Psoas muscle (tissue), 8 donors: ENCODE data around the gene MAPK4. TPM values are rescaled to one million over a fixed set of nuclear protein-coding genes. Genes with fewer than 3 reads are reported as not detected.

Experiments used
- ATAC-seq, 4 donors: fragments of 200-7000 bp; cut with Tn5 transposase; one replicate each; pipeline ENCODE4 v1.9.1; 2020; ENCODE audit warnings: moderate library complexity in 3 of 4, mild to moderate bottlenecking in 2 of 4
- DNase-seq, 2 donors: peaks; one replicate each; pipeline ENCODE4 v3.0.0-alpha.2; 2020
- H3K27ac ChIP-seq: fragments of 200-600 bp; one replicate; pipeline ENCODE4 v1.8.0; 2022
- H3K27me3 ChIP-seq, 3 donors: fragments of 200-600 bp in 1 of 3; one replicate each; pipeline versions ENCODE4 v1.6.1 to v1.8.0; 2013 to 2022; ENCODE audit warnings: low read length in 2 of 3, mild to moderate bottlenecking in 2 of 3, moderate library complexity in 1 of 3; ENCODE audit not compliant: insufficient read depth in 3 of 3
- H3K36me3 ChIP-seq, 2 donors: fragments of 200-600 bp in 1 of 2; one replicate each; pipeline versions ENCODE4 v1.6.1 to v1.8.0; 2013 to 2022; ENCODE audit warnings: low read depth in 1 of 2, mild to moderate bottlenecking in 1 of 2, moderate library complexity in 1 of 2; ENCODE audit not compliant: insufficient read depth in 1 of 2
- H3K4me1 ChIP-seq: fragments of 200-600 bp; one replicate; pipeline ENCODE4 v1.8.0; 2022
- H3K4me3 ChIP-seq: fragments of 200-600 bp; one replicate; pipeline ENCODE4 v1.8.0; 2022; ENCODE audit warnings: mild to moderate bottlenecking
- H3K9me3 ChIP-seq: fragments of 200-600 bp; one replicate; pipeline ENCODE4 v1.8.0; 2022
- CTCF ChIP-seq: fragments of 200-600 bp; IDR thresholded peaks from one replicate; pipeline ENCODE4 v1.8.0; 2022; ENCODE audit warnings: antibody characterized with exemption
- WGBS, 3 donors: extraction: QIAGEN DNeasy Blood & Tissue Kit; methylation state at CpG; one replicate each; pipeline versions ENCODE4 v1.1.6 to v1.1.7; 2013; 5-methylcytosine and 5-hydroxymethylcytosine counted together
- intact Hi-C, 2 donors: fragments of 100-400 bp; cut with DNase I; formaldehyde crosslinking; loops; one replicate each; pipeline versions ENCODE4 v1.11.0 to v1.14.2; 2022
- polyA plus RNA-seq, 3 donors: library from polyadenylated mRNA; stranded (reverse); fragments of 200-250 nt; gene quantifications; one replicate each; pipeline ENCODE4 v1.2.3, GENCODE V29; 2013
- total RNA-seq, 4 donors: library from RNA; stranded (reverse); fragmentation: NEBNext Ultra II Directional in 2 of 4; extraction: Animal tissue kit (Norgen Biotek cat#: 25700) in 2 of 4; gene quantifications; one replicate each; pipeline versions ENCODE4 v1.2.1 to v1.2.4, GENCODE V29; 2021 to 2023
- donor health status: healthy with polysubstance abuse.
- donor health status: DM: no; HTN: no; CAD: no; lungs with moderate emphysema.
- donor health status: Bipolar disorder and iron deficiency.
- donor health status: healthy.
- donor health status: DM: yes; HTN: yes; CAD: no.
- donor health status: DM: no; HTN: no; CAD: no.
- donor health status: DM: no; HTN: no; CAD: no.
- donor health status: DM: yes; HTN: yes; CAD: no.

The MAPK4 gene
- total and polyA plus RNA-seq, 7 donors, result 0.36 to 1.8 (median 0.68) TPM

GRCh38 chr18:50573679-50574078 is 13.8 kb downstream of the MAPK4 start:
- 75 to 96% (median 84%) methylated on average over 3 of the region's 3 CpGs for WGBS, 3 donors
- ATAC-seq (no peak), DNase-seq (no peak)
- intact Hi-C loops, result no loop called here
- peak; percentile 5 for TF ChIP-seq CTCF
- H3K27ac ChIP-seq, result no peak overlapping the region
- no peak overlapping the region for H3K4me3 ChIP-seq
- H3K36me3 ChIP-seq, result no peaks in the 10 kb centered on the region
- H3K4me1 ChIP-seq, result no peaks in the 10 kb centered on the region
- H3K27me3 ChIP-seq, result no peaks in the 10 kb centered on the region
- no peaks in the 10 kb centered on the region for H3K9me3 ChIP-seq

- WGBS, 3 donors, result 71 to 80% (median 74%) methylated on average over 6 of the region's 6 CpGs
- intact Hi-C loops, result no loop called here
- no peaks in the 10 kb centered on the region for H3K4me1 ChIP-seq
- H3K36me3 ChIP-seq, result no peaks in the 10 kb centered on the region
- no peaks in the 10 kb centered on the region for H3K9me3 ChIP-seq
- H3K27ac ChIP-seq, result no peak overlapping the region
- no peak for ATAC-seq
- no peak overlapping the region for H3K4me3 ChIP-seq
- H3K27me3 ChIP-seq, result no peaks in the 10 kb centered on the region
- DNase-seq, result no peak
- TF ChIP-seq CTCF, result no peak
Measured at GRCh38 chr18:50578030-50578429, 18.1 kb downstream of the MAPK4 start.

GRCh38 chr18:50578651-50579050 is 18.8 kb downstream of the MAPK4 start:
- intact Hi-C loops, result no loop called here

GRCh38 chr18:50579061-50579774 is 19.3 kb downstream of the MAPK4 start:
- DNase-seq, result no peak
- no peaks in the 10 kb centered on the region for H3K27me3 ChIP-seq
- H3K4me1 ChIP-seq, result no peaks in the 10 kb centered on the region
- intact Hi-C loops, result no loop called here
- H3K4me3 ChIP-seq, result no peak overlapping the region
- TF ChIP-seq CTCF, result no peak
- WGBS, 3 donors, result 65 to 75% (median 75%) methylated on average over 3 of the region's 3 CpGs
- no peak for ATAC-seq
- no peaks in the 10 kb centered on the region for H3K36me3 ChIP-seq
- no peaks in the 10 kb centered on the region for H3K9me3 ChIP-seq
- no peak overlapping the region for H3K27ac ChIP-seq

More at GRCh38 chr18:50578651-50579050, 18.8 kb downstream of the MAPK4 start:
- H3K9me3 ChIP-seq, result no peaks in the 10 kb centered on the region
- no peak for DNase-seq
- no peaks in the 10 kb centered on the region for H3K4me1 ChIP-seq
- WGBS, 3 donors, result 77 to 94% (median 80%) methylated on average over 3 of the region's 3 CpGs
- no peak for TF ChIP-seq CTCF
- H3K27me3 ChIP-seq, result no peaks in the 10 kb centered on the region
- no peak overlapping the region for H3K4me3 ChIP-seq
- H3K36me3 ChIP-seq, result no peaks in the 10 kb centered on the region
- peak in 3 of 4 donors; percentile 36 to 66 (median 51) for ATAC-seq
- H3K27ac ChIP-seq, result no peak overlapping the region

DNA sequence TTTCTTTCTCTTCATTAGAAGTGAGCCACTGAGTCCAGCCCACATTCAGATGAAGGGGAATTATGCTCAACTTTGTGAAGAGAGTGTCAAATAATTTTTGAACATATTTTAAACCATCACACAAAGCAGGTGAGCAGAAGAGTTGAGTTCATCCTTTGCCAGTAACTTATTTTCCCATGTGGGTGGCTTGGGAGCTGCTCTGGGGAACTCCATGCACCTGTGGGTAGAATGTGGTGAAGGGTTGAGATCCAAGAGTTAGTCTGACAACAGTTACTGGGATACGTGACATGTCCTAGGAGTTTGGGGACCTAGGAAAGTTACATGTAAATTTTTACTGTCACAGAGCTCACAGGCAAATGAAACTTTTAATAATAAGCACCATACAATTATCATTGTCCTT is 21.6 kb downstream of the MAPK4 start:
- Histone ChIP-seq H3K27me3 (no peaks in the 10 kb centered on the region), H3K4me1 (no peaks in the 10 kb centered on the region), H3K9me3 (no peaks in the 10 kb centered on the region), H3K36me3 (no peaks in the 10 kb centered on the region), H3K4me3 (no peak overlapping the region), H3K27ac (no peak overlapping the region)
- intact Hi-C loops, result no loop called here
- no peak for DNase-seq
- TF ChIP-seq CTCF, result no peak
- WGBS, 3 donors, result 80 to 91% (median 87%) methylated on average over 1 of the region's 1 CpG
- no peak for ATAC-seq
